Stimulated activated naive CD8-positive, alpha-beta T cell treated with anti-CD3 and anti-CD28 coated beads, Interleukin-15, Interleukin-2, amounts not matched to agents 100 ng/mL and 50 ng/mL, for 24 hours (primary cell): ENCODE results near the gene TLE4.

Experiments
- H3K27ac Mint-ChIP-seq: one replicate; pipeline ENCODE4 v1.8.0; 2021; ENCODE audit warnings: mild to moderate bottlenecking, mixed read lengths
- H3K27me3 Mint-ChIP-seq: one replicate; pipeline ENCODE4 v1.8.0; 2021; ENCODE audit warnings: mixed read lengths
- H3K36me3 Mint-ChIP-seq: one replicate; pipeline ENCODE4 v1.8.0; 2021; ENCODE audit warnings: low read depth, mixed read lengths
- H3K4me1 Mint-ChIP-seq: one replicate; pipeline ENCODE4 v1.8.0; 2021; ENCODE audit warnings: low read depth, mixed read lengths
- H3K4me3 Mint-ChIP-seq: one replicate; pipeline ENCODE4 v1.8.0; 2021; ENCODE audit warnings: mild to moderate bottlenecking, mixed read lengths
- H3K9me3 Mint-ChIP-seq: one replicate; pipeline ENCODE4 v1.8.0; 2021; ENCODE audit warnings: mixed read lengths

Gene TLE4

GRCh38 chr9:79667120-79667519, 95.4 kb downstream of the TLE4 start:
- Mint-ChIP-seq H3K27ac (no peak overlapping the region), H3K9me3 (no peaks in the 10 kb centered on the region), H3K4me3 (no peak overlapping the region), H3K36me3 (peaks cover 42% of the 10 kb centered on the region), H3K4me1 (peaks cover 45% of the 10 kb centered on the region), H3K27me3 (no peaks in the 10 kb centered on the region)

DNA sequence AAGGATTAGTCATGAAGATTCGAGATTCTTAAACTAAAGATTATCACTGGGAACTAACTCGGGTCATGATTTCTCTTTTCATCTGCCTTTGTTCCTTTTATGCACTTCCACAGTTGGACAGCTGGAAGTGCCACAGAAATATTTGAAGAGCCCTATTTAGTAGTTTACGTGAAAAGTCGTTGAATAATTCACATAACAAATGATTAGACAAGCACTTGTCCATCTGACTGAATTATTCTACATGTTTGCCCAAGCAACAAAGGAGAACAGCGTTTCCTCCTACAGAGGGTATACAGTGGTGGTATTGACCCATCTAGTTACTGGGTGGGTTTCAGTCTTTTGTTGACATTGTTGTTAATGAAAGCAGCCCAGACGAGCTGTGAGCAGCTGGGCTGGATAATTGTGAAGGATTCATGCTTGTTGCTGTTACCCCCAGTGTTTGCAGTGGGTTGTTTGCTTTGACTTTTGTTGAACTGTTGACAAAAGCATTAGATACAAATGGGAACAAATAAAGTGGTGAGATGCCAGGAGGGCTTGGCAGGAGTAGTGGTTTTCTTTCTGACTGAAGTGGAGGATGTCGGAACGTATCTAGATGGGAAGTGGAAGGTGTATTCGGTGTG, 96.2 kb downstream of the TLE4 start:
- Mint-ChIP-seq H3K9me3 (no peaks in the 10 kb centered on the region), H3K4me1 (peaks cover 45% of the 10 kb centered on the region), H3K4me3 (no peak overlapping the region), H3K27me3 (no peaks in the 10 kb centered on the region), H3K36me3 (peaks cover 46% of the 10 kb centered on the region), H3K27ac (no peak overlapping the region)

GRCh38 chr9:79668956-79669355, 97.2 kb downstream of the TLE4 start:
- no peak overlapping the region for H3K4me3 Mint-ChIP-seq
- peaks cover 56% of the 10 kb centered on the region for H3K36me3 Mint-ChIP-seq
- H3K27me3 Mint-ChIP-seq, result no peaks in the 10 kb centered on the region
- no peak overlapping the region for H3K27ac Mint-ChIP-seq
- H3K9me3 Mint-ChIP-seq, result no peaks in the 10 kb centered on the region
- peaks cover 45% of the 10 kb centered on the region for H3K4me1 Mint-ChIP-seq

- H3K27ac Mint-ChIP-seq, result peak overlapping the region; percentile 7
- H3K27me3 Mint-ChIP-seq, result no peaks in the 10 kb centered on the region
- H3K4me3 Mint-ChIP-seq, result no peak overlapping the region
- peaks cover 41% of the 10 kb centered on the region for H3K4me1 Mint-ChIP-seq
- H3K36me3 Mint-ChIP-seq, result peaks cover 56% of the 10 kb centered on the region
- H3K9me3 Mint-ChIP-seq, result no peaks in the 10 kb centered on the region
Measured at GRCh38 chr9:79670269-79670961, 98.7 kb downstream of the TLE4 start.

DNA sequence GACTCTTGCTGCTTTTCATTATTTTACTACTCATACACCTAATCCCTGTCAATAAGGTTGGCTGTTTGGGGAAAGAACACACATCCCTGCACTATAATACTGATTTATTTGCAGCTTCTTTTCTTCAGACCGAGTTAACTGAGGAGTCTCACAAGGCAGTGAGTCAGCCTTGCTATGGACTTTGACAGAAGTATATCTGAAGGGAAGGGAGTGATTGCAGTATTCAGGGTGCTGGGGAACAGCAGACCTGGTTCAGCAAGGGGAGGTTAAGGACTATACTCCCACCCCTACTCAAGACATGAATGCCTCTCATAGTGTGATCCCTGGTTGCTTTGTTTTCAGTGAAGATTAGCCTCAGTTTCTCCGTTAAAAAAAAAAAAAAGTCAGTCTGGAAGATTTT, 99.8 kb downstream of the TLE4 start:
- Mint-ChIP-seq H3K36me3 (peaks cover 60% of the 10 kb centered on the region), H3K9me3 (no peaks in the 10 kb centered on the region), H3K27ac (no peak overlapping the region), H3K27me3 (no peaks in the 10 kb centered on the region), H3K4me1 (peaks cover 37% of the 10 kb centered on the region), H3K4me3 (no peak overlapping the region)

DNA sequence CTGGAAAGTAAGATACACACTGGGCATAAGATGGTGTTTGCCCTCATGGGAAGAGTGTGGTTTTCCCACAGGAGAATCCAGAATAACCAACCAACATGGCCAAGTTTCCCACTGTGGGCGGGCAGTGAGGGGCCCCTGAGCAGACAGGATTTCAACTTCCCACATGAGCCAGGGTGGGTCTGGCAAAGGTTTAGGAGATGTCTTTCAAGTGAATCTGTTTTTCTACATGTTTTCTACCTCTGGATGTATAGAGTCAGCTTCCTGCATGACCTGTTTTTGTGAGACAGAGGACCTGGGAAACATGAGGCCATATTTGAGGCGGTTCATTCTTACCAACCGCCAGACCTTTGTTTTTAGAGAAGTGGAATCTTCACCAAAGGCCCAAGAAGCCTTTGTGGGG, 100.5 kb downstream of the TLE4 start:
- H3K27me3 Mint-ChIP-seq, result no peaks in the 10 kb centered on the region
- H3K9me3 Mint-ChIP-seq, result no peaks in the 10 kb centered on the region
- no peak overlapping the region for H3K27ac Mint-ChIP-seq
- no peak overlapping the region for H3K4me3 Mint-ChIP-seq
- peaks cover 65% of the 10 kb centered on the region for H3K36me3 Mint-ChIP-seq
- peaks cover 37% of the 10 kb centered on the region for H3K4me1 Mint-ChIP-seq

- Mint-ChIP-seq H3K36me3 (peaks cover 66% of the 10 kb centered on the region), H3K27ac (no peak overlapping the region)
Measured at GRCh38 chr9:79672891-79673290, 101.1 kb downstream of the TLE4 start.

DNA sequence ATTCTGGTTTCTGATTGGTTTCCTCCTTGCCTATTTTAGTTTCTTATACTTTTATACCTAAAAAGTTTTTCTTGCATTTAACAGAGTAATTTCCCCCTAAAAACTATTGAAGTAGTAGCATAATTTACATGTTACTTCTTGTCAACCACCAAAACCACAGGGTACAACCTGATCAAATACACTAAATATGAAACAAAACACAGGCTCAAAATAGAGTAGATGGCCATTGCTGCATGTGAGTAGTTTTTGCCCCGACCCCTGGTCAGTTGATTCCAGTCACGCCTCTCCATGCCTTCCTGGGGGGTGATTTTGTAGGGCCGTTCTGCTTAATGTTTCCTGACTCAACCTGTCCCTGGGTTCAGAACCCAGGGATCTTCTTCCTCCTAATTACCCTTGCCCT, 101.8 kb downstream of the TLE4 start:
- Mint-ChIP-seq H3K9me3 (no peaks in the 10 kb centered on the region), H3K4me1 (peaks cover 37% of the 10 kb centered on the region), H3K36me3 (peaks cover 61% of the 10 kb centered on the region), H3K4me3 (no peak overlapping the region), H3K27me3 (no peaks in the 10 kb centered on the region), H3K27ac (no peak overlapping the region)

More at GRCh38 chr9:79672891-79673290, 101.1 kb downstream of the TLE4 start:
- H3K4me1 Mint-ChIP-seq, result peaks cover 37% of the 10 kb centered on the region
- H3K27me3 Mint-ChIP-seq, result no peaks in the 10 kb centered on the region
- H3K4me3 Mint-ChIP-seq, result no peak overlapping the region
- no peaks in the 10 kb centered on the region for H3K9me3 Mint-ChIP-seq

DNA sequence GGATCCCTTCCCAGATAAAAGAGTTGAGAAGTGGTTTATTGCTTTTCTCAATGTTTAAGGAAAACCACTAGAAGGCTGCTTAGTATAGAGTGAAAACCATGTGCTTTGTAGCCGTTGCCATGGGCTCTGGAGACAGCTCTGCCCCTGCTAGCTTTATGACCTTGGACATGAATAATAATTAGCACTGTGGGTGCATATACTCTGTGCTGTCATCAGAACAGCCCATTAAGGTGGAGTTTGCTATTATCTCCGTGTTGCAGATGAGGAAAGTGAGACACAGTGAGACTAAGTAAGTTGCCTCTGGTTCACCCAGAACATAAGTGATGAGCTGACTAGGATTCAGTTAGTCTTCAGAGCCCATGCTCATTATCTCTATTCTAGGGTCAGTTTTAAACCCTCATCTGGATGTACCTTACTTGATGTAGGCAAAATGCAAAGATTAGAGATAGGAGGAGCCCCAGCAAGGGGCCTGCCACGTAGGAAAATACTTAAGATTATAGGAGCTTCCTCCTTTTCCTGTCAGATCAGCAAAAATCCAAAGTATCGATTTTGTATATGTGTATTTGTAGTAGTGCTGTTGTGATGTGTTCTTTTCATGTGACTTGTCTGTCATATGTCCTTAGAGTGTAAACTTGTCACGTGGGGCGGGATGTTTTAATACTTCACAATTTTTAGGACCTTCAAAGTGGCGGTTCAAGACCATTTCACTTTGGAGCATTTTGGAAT, 102.5 kb downstream of the TLE4 start:
- Mint-ChIP-seq H3K27ac (no peak overlapping the region), H3K4me1 (peaks cover 37% of the 10 kb centered on the region), H3K36me3 (peaks cover 61% of the 10 kb centered on the region), H3K9me3 (no peaks in the 10 kb centered on the region), H3K4me3 (no peak overlapping the region), H3K27me3 (no peaks in the 10 kb centered on the region)

DNA sequence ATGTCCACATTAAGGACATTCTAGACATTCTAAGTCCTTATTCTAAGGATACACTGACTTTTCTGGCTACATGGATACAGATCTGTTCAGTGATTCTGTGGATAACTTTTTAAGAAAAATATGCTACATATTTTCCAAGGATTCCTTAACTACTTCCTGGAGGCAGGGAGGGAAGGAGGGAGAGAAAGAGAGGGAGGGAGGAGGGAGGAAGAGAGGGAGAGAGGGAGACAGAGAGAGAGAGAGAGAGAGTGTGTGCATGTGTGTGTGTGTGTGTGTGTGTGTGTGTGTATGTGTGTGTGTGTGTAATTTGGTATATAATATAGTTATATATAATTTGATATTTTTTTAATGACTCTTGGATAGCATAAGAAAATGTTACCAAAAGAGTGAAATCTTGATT, 109.8 kb downstream of the TLE4 start:
- Mint-ChIP-seq H3K27ac (no peak overlapping the region), H3K4me3 (no peak overlapping the region), H3K27me3 (no peaks in the 10 kb centered on the region), H3K9me3 (no peaks in the 10 kb centered on the region), H3K36me3 (peaks cover 16% of the 10 kb centered on the region), H3K4me1 (peaks cover 25% of the 10 kb centered on the region)

- Mint-ChIP-seq H3K36me3 (peaks cover 15% of the 10 kb centered on the region), H3K9me3 (no peaks in the 10 kb centered on the region), H3K4me1 (peaks cover 31% of the 10 kb centered on the region), H3K4me3 (no peak overlapping the region), H3K27me3 (no peaks in the 10 kb centered on the region), H3K27ac (no peak overlapping the region)
Measured at GRCh38 chr9:79682076-79682736, 110.4 kb downstream of the TLE4 start.

GRCh38 chr9:79684059-79684458, 112.3 kb downstream of the TLE4 start:
- Mint-ChIP-seq H3K4me3 (no peak overlapping the region), H3K27ac (no peak overlapping the region), H3K36me3 (peaks cover 8% of the 10 kb centered on the region), H3K27me3 (no peaks in the 10 kb centered on the region), H3K9me3 (no peaks in the 10 kb centered on the region), H3K4me1 (peaks cover 37% of the 10 kb centered on the region)

- no peak overlapping the region for H3K27ac Mint-ChIP-seq
- no peak overlapping the region for H3K4me3 Mint-ChIP-seq
- H3K27me3 Mint-ChIP-seq, result no peaks in the 10 kb centered on the region
- H3K36me3 Mint-ChIP-seq, result peaks cover 8% of the 10 kb centered on the region
- peaks cover 37% of the 10 kb centered on the region for H3K4me1 Mint-ChIP-seq
- no peaks in the 10 kb centered on the region for H3K9me3 Mint-ChIP-seq
Measured at GRCh38 chr9:79684711-79685575, 113.2 kb downstream of the TLE4 start.

GRCh38 chr9:79685577-79685976, 113.8 kb downstream of the TLE4 start:
- no peak overlapping the region for H3K4me3 Mint-ChIP-seq
- peaks cover 12% of the 10 kb centered on the region for H3K36me3 Mint-ChIP-seq
- no peaks in the 10 kb centered on the region for H3K27me3 Mint-ChIP-seq
- no peak overlapping the region for H3K27ac Mint-ChIP-seq
- H3K9me3 Mint-ChIP-seq, result no peaks in the 10 kb centered on the region
- peaks cover 34% of the 10 kb centered on the region for H3K4me1 Mint-ChIP-seq
